ENCODE data around the gene SSR1.

SSR1 gene

DNA sequence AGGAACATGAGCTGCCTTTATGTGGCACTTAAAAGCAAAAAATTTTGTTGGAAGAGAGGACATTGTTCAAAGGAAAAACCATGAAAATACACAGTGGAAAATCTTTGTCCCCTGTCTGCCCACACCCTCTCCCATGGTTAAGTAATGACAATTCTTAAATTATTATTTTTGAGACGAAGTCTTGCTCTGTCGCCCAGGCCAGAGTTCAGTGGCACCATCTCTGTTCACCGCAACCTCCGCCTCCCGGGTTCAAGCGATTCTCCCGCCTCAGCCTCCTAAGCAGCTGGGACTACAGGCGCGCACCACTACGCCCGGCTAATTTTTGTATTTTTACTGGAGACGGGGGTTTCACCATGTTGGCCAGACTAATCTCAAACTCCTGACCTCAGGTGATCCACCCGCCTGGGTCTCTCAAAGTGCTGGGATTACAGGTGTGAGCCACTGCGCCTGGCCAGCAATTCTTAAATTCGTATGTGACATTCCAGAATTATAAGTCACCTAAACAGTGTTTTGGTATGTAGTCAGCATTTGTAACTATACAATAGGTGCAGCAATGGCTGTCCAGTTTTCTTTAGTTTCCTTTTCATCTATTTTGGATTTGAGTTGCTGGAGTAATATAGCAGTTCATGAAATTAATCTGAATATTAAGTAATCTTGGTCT lies 636 bp upstream of the SSR1 start:
- TF ChIP-seq, protein P1, sequence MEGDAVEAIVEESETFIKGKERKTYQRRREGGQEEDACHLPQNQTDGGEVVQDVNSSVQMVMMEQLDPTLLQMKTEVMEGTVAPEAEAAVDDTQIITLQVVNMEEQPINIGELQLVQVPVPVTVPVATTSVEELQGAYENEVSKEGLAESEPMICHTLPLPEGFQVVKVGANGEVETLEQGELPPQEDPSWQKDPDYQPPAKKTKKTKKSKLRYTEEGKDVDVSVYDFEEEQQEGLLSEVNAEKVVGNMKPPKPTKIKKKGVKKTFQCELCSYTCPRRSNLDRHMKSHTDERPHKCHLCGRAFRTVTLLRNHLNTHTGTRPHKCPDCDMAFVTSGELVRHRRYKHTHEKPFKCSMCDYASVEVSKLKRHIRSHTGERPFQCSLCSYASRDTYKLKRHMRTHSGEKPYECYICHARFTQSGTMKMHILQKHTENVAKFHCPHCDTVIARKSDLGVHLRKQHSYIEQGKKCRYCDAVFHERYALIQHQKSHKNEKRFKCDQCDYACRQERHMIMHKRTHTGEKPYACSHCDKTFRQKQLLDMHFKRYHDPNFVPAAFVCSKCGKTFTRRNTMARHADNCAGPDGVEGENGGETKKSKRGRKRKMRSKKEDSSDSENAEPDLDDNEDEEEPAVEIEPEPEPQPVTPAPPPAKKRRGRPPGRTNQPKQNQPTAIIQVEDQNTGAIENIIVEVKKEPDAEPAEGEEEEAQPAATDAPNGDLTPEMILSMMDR (IDR thresholded peaks at IDR 0.05; ENCODE audit: low read depth, low read length) = no peak
- Histone ChIP-seq H3K36me3 (peaks cover 28% of the 10 kb centered on the region), H3K4me3 (ENCODE audit: low read depth, low read length) (peak overlapping the region; percentile 87), H3K9me3 (ENCODE audit: severe bottlenecking) (no peaks in the 10 kb centered on the region), H3K27ac (peak overlapping the region; percentile 87), H3K27me3 (ENCODE audit: insufficient read depth, low read depth, severe bottlenecking) (no peaks in the 10 kb centered on the region)
- DNase-seq = peak; percentile 35

GRCh38 chr6:7311917-7312615 lies 933 bp downstream of the SSR1 start:
- Histone ChIP-seq H3K27me3 (ENCODE audit: insufficient read depth, low read depth, severe bottlenecking) (no peaks in the 10 kb centered on the region), H3K4me3 (ENCODE audit: low read depth, low read length) (peak overlapping the region; percentile 87), H3K36me3 (peaks cover 44% of the 10 kb centered on the region), H3K9me3 (ENCODE audit: severe bottlenecking) (no peaks in the 10 kb centered on the region), H3K27ac (peak overlapping the region; percentile 87)
- TF ChIP-seq, protein P1 (IDR thresholded peaks at IDR 0.05; ENCODE audit: low read depth, low read length) = no peak
- DNase-seq = no peak

GRCh38 chr6:7311176-7311575 lies 1.8 kb downstream of the SSR1 start:
- TF ChIP-seq, protein P1 (IDR thresholded peaks at IDR 0.05; ENCODE audit: low read depth, low read length) = no peak
- Histone ChIP-seq H3K27ac (no peak overlapping the region), H3K9me3 (ENCODE audit: severe bottlenecking) (no peaks in the 10 kb centered on the region), H3K36me3 (peaks cover 51% of the 10 kb centered on the region), H3K27me3 (ENCODE audit: insufficient read depth, low read depth, severe bottlenecking) (no peaks in the 10 kb centered on the region), H3K4me3 (ENCODE audit: low read depth, low read length) (no peak overlapping the region)
- DNase-seq = no peak

DNA sequence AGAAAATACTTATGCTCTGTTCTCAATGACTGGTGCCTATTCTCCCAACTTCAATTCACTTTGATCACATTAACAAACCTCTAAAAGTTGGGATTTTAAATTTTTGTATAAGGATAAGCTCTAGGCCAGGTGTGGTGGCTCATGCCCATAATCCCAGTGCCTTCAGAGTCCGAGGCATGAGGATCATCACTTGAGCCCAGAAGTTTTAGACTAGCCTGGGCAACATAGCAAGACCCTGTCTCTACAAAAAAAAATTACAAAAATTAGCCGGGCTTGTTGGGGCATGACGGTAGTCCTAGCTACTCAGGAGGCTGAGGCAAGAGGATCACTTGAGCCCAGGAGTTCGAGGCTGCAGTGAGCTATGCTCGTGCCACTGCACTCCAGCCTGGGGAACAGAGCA lies 3.9 kb downstream of the SSR1 start:
- peaks cover 73% of the 10 kb centered on the region for H3K36me3 ChIP-seq
- TF ChIP-seq, protein P1 (IDR thresholded peaks at IDR 0.05; ENCODE audit: low read depth, low read length) = no peak

DNA sequence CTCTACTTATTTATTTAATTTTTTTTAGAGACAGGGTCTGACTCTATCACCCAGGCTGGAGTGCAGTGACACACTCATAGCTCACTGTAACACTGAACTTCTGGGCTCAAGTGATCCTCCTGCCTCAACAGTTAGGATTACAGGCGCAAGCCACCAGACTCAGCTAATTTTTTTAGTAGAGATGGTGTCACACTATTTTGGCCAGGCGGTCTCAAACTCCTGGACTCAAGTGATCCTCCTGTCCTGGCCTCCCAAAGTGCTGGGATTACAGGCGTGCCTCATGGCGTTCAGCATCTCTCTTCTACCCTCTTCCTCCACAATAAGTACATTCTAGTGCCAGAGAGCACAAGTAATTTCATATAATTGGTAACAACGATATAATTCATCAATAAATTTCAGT lies 5.5 kb downstream of the SSR1 start:
- TF ChIP-seq, protein P1 (IDR thresholded peaks at IDR 0.05; ENCODE audit: low read depth, low read length) = no peak
- Histone ChIP-seq H3K4me3 (ENCODE audit: low read depth, low read length) (no peak overlapping the region), H3K9me3 (ENCODE audit: severe bottlenecking) (no peaks in the 10 kb centered on the region), H3K36me3 (peaks cover 84% of the 10 kb centered on the region), H3K27me3 (ENCODE audit: insufficient read depth, low read depth, severe bottlenecking) (no peaks in the 10 kb centered on the region), H3K27ac (no peak overlapping the region)
- DNase-seq = no peak

More for the DNA sequence above, 3.9 kb downstream of the SSR1 start:
- Histone ChIP-seq H3K4me3 (ENCODE audit: low read depth, low read length) (no peak overlapping the region), H3K9me3 (ENCODE audit: severe bottlenecking) (no peaks in the 10 kb centered on the region), H3K27ac (no peak overlapping the region), H3K27me3 (ENCODE audit: insufficient read depth, low read depth, severe bottlenecking) (no peaks in the 10 kb centered on the region)
- no peak for DNase-seq
